GM21786 (cell line): ENCODE data around the gene MYOZ1.
"Not testable (repeated sequence)": the region's sequence is repeated elsewhere in the genome, so short reads cannot be mapped to it uniquely, and the experiment has no call there.

Experiments
- ATAC-seq: cut with Tn5 transposase; IDR thresholded peaks from one replicate; pipeline ENCODE4 v1.9.1; 2021; ENCODE audit not compliant: unreplicated experiment

The MYOZ1 gene

GRCh38 chr10:73641328-73642060 lies at the start of gene MYOZ1:
MYOZ1 (minus strand) TSS chr10:73641474; CDS start chr10:73640017, 1,457 bp downstream.
- no peak for ATAC-seq

GRCh38 chr10:73690755-73691154 lies 49.5 kb upstream of the MYOZ1 start:
- ATAC-seq: not testable (repeated sequence)

GRCh38 chr10:73689596-73689995 lies 48.3 kb upstream of the MYOZ1 start:
- not testable (repeated sequence) for ATAC-seq

GRCh38 chr10:73687641-73688040 lies 46.4 kb upstream of the MYOZ1 start:
- not testable (repeated sequence) for ATAC-seq

- ATAC-seq: not testable (repeated sequence)
Measured at GRCh38 chr10:73674546-73674945, 33.3 kb upstream of the MYOZ1 start.

GRCh38 chr10:73668378-73668777 lies 27.1 kb upstream of the MYOZ1 start:
- not testable (repeated sequence) for ATAC-seq

- ATAC-seq: not testable (repeated sequence)
Measured at GRCh38 chr10:73666153-73666809, 25.0 kb upstream of the MYOZ1 start.

GRCh38 chr10:73665581-73665980 lies 24.3 kb upstream of the MYOZ1 start:
- ATAC-seq: not testable (repeated sequence)

GRCh38 chr10:73664156-73665040 lies 23.1 kb upstream of the MYOZ1 start:
- not testable (repeated sequence) for ATAC-seq

GRCh38 chr10:73663621-73664020 lies 22.3 kb upstream of the MYOZ1 start:
- not testable (repeated sequence) for ATAC-seq

GRCh38 chr10:73662705-73663104 lies 21.4 kb upstream of the MYOZ1 start:
- ATAC-seq: not testable (repeated sequence)

- ATAC-seq: no peak
Measured at GRCh38 chr10:73655990-73656298, 14.7 kb upstream of the MYOZ1 start, which contains the start of gene SYNPO2L. SYNPO2L (minus strand) TSS chr10:73656029; CDS start chr10:73655922, 107 bp downstream.

GRCh38 chr10:73655257-73655989 lies 14.1 kb upstream of the MYOZ1 start:
- ATAC-seq: no peak

GRCh38 chr10:73653701-73654100 lies 12.4 kb upstream of the MYOZ1 start:
- ATAC-seq: no peak

GRCh38 chr10:73653195-73653594 lies 11.9 kb upstream of the MYOZ1 start:
- no peak for ATAC-seq

GRCh38 chr10:73650537-73651331 lies 9.5 kb upstream of the MYOZ1 start:
- no peak for ATAC-seq

- ATAC-seq: no peak
Measured at GRCh38 chr10:73649876-73650536, 8.7 kb upstream of the MYOZ1 start.

GRCh38 chr10:73648975-73649829 lies 7.9 kb upstream of the MYOZ1 start:
- no peak for ATAC-seq
